Sigmoid colon (tissue), 3 donors: ENCODE data around the gene AP1G1.

Experiments
- CTCF ChIP-seq, 4 experiments: fragments of 450-650 bp in 3 of 4; fragments of 200-600 bp in 1 of 4; IDR thresholded peaks; one replicate each; pipeline ENCODE4 v1.5.1; 2016 to 2019; ENCODE audit warnings: antibody characterized with exemption in 4 of 4, mild to moderate bottlenecking in 3 of 4, moderate library complexity in 2 of 4
- POLR2A ChIP-seq, 2 donors: fragments of 450-650 bp; IDR thresholded peaks; one replicate each; pipeline ENCODE4 v1.6.1; 2016; ENCODE audit warnings: antibody characterized with exemption in 2 of 2, mild to moderate bottlenecking in 2 of 2, moderate library complexity in 2 of 2

DNA sequence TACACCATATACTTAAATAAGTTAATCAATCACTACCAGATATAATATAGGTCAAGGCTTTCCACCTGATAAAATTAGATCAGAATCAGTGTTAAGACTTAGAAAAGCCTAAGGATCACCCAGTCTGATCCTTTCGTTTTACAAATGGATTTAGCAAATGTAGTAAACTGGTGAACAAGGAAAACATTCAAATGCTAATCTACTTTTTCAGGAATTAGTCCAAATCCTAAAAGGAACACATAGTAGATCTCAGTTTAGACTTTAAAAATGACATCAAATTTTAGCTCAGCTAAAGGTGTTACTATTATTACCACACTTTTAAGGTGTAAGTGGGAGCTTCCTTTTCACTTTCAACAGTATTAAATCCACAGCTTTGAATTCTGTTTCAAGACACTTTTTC, 96.1 kb downstream of the AP1G1 start:
- no peak for TF ChIP-seq CTCF (IDR thresholded peaks at IDR 0.05)
- TF ChIP-seq POLR2A (IDR thresholded peaks at IDR 0.05), result no peak
